Measurements from ENCODE around the gene ANKLE1.

The ANKLE1 gene

GRCh38 chr19:17327654-17328516 lies 46.2 kb downstream of the ANKLE1 start:
- DNase-seq = no peak

GRCh38 chr19:17328517-17329365 lies 47.0 kb downstream of the ANKLE1 start:
- DNase-seq = no peak

GRCh38 chr19:17329366-17330261 lies 47.9 kb downstream of the ANKLE1 start:
- DNase-seq = no peak

GRCh38 chr19:17330262-17331044 lies 48.8 kb downstream of the ANKLE1 start:
- no peak for DNase-seq

GRCh38 chr19:17331045-17331558 lies 49.4 kb downstream of the ANKLE1 start:
- DNase-seq = no peak

GRCh38 chr19:17332360-17332676 lies 50.6 kb downstream of the ANKLE1 start:
- DNase-seq = no peak

- DNase-seq = peak; percentile 60
These were observed 51.2 kb downstream of the ANKLE1 start for GRCh38 chr19:17332677-17333581.

GRCh38 chr19:17333611-17334413 lies 52.1 kb downstream of the ANKLE1 start:
- DNase-seq = peak; percentile 46

- peak; percentile 93 for DNase-seq
These were observed 53.0 kb downstream of the ANKLE1 start, which contains the start of gene ANO8 for GRCh38 chr19:17334414-17335409. ANO8 (minus strand) TSS chr19:17334855; CDS start chr19:17334670, 185 bp downstream.

GRCh38 chr19:17335575-17335974 lies 53.9 kb downstream of the ANKLE1 start:
- DNase-seq = no peak
